IPS-20b (cell line): Measurements from ENCODE around the gene CLCN1.

ENCODE experiments used
- H3K27ac ChIP-seq: one replicate; pipeline ENCODE4 v1.5.1; 2013; ENCODE audit warnings: low read length
- H3K27me3 ChIP-seq: 2 replicates; pipeline ENCODE4 v1.6.1; 2013; ENCODE audit warnings: mild to moderate bottlenecking, low read length, inconsistent platforms; ENCODE audit not compliant: insufficient read depth
- H3K36me3 ChIP-seq: 2 replicates; pipeline ENCODE4 v1.6.1; 2013; ENCODE audit warnings: low read depth, mild to moderate bottlenecking, inconsistent platforms, low read length, moderate library complexity; ENCODE audit not compliant: insufficient read depth
- H3K4me1 ChIP-seq: 2 replicates; pipeline ENCODE4 v1.6.1; 2013; ENCODE audit warnings: mild to moderate bottlenecking, control low read depth, inconsistent platforms, low read length, moderate library complexity; ENCODE audit not compliant: insufficient read depth
- H3K4me3 ChIP-seq: 2 replicates; pipeline ENCODE4 v1.5.1; 2013; ENCODE audit warnings: mild to moderate bottlenecking, low read length, inconsistent platforms
- H3K9ac ChIP-seq: 2 replicates; pipeline ENCODE4 v1.6.1; 2013; ENCODE audit warnings: low read depth, mild to moderate bottlenecking, inconsistent platforms, low read length, moderate library complexity
- H3K9me3 ChIP-seq: 2 replicates; pipeline ENCODE4 v1.6.1; 2013; ENCODE audit warnings: mild to moderate bottlenecking, low read depth, low read length, inconsistent platforms; ENCODE audit not compliant: insufficient read depth

The CLCN1 gene

GRCh38 chr7:143358626-143359025 is 42.7 kb downstream of the CLCN1 start:
- H3K36me3 ChIP-seq = peaks cover 44% of the 10 kb centered on the region
- peaks cover 9% of the 10 kb centered on the region; the same call in 1 of the 2 replicates for H3K4me1 ChIP-seq

GRCh38 chr7:143359771-143360353 is 44.0 kb downstream of the CLCN1 start:
- no peak overlapping the region for H3K9ac ChIP-seq
- no peaks in the 10 kb centered on the region for H3K9me3 ChIP-seq
- H3K27ac ChIP-seq = no peak overlapping the region
- H3K27me3 ChIP-seq = peaks cover 29% of the 10 kb centered on the region
- H3K4me1 ChIP-seq = peaks cover 10% of the 10 kb centered on the region; the same call in 1 of the 2 replicates
- peaks cover 44% of the 10 kb centered on the region for H3K36me3 ChIP-seq
- no peak overlapping the region for H3K4me3 ChIP-seq

More at GRCh38 chr7:143358626-143359025, 42.7 kb downstream of the CLCN1 start:
- Histone ChIP-seq H3K27me3 (peaks cover 17% of the 10 kb centered on the region), H3K4me3 (no peak overlapping the region), H3K27ac (no peak overlapping the region), H3K9ac (no peak overlapping the region), H3K9me3 (no peaks in the 10 kb centered on the region)

- no peaks in the 10 kb centered on the region for H3K9me3 ChIP-seq
- no peak overlapping the region for H3K27ac ChIP-seq
- H3K27me3 ChIP-seq = peaks cover 36% of the 10 kb centered on the region
- peaks cover 10% of the 10 kb centered on the region; the same call in 1 of the 2 replicates for H3K4me1 ChIP-seq
- H3K9ac ChIP-seq = peak overlapping the region; percentile 68; the same call in 1 of the 2 replicates
- peak overlapping the region; percentile 80 for H3K4me3 ChIP-seq
- H3K36me3 ChIP-seq = peaks cover 37% of the 10 kb centered on the region
Measured at GRCh38 chr7:143360788-143361551, 45.1 kb downstream of the CLCN1 start.

- H3K4me3 ChIP-seq = peak overlapping the region; percentile 80
- peaks cover 10% of the 10 kb centered on the region; the same call in 1 of the 2 replicates for H3K4me1 ChIP-seq
- H3K27ac ChIP-seq = no peak overlapping the region
- H3K27me3 ChIP-seq = peaks cover 36% of the 10 kb centered on the region
- peaks cover 32% of the 10 kb centered on the region for H3K36me3 ChIP-seq
- no peaks in the 10 kb centered on the region for H3K9me3 ChIP-seq
- H3K9ac ChIP-seq = peak overlapping the region; percentile 68; the same call in 1 of the 2 replicates
Measured at GRCh38 chr7:143361552-143362130, 45.7 kb downstream of the CLCN1 start.

- Histone ChIP-seq H3K27ac (no peak within 1 kb of the TSS), H3K27me3 (peaks cover 36% of the 10 kb centered on the region), H3K9me3 (no peaks in the 10 kb centered on the region), H3K9ac (peak within 1 kb of the TSS; percentile 69; the same call in 1 of the 2 replicates), H3K36me3 (peaks cover 25% of the 10 kb centered on the region), H3K4me1 (peaks cover 10% of the 10 kb centered on the region; the same call in 1 of the 2 replicates), H3K4me3 (peak within 1 kb of the TSS; percentile 80)
Measured at GRCh38 chr7:143362131-143363015, 46.5 kb downstream of the CLCN1 start, which contains the start of gene FAM131B. Gene FAM131B (minus strand): TSS chr7:143362713. CDS start chr7:143362603, 110 bp downstream.

DNA sequence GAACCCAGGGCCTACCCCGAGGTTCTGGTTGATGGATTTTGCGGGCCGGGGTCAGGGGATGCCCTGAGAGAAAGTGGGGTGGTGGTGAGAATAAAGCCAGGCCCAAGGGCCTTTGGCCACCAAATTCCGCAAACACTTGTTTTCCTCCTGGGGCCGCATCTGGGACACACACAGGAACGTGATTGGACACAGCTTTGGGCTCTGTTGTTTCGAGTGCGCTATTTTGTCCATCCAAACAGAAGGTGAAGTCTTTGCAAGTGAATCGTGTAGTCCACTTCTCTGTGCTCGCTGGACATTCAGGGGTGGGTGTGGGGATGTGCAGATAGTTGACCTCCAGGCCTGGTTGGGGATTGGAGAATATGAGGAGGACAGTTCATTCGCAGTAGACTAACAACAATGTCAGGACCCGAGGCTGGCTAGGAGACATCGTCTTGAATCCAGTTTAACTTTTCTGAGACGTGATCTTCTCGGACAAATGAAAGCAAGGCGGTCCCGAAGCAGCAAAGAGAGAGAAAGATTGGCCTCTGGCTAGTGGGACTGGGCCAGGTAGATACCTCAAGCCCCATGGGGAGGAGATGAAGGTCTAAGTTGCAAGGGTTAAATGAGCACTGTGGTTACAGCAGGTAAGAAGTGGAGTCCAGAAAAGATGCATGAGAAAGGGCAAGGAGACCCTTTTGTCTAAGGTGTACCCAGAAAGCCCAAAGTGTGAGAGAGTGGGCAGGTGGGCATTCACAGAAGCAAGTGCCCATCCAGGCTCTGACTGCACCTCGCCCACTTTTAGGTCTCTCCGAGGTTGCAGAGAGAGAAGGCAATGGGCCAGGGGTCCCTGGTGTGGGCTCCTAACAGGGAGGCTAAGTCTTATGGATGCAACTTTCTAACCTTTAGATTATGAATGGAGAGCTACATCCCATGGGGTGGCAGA is 47.4 kb downstream of the CLCN1 start:
- Histone ChIP-seq H3K27me3 (peaks cover 36% of the 10 kb centered on the region), H3K4me3 (peak overlapping the region; percentile 76), H3K4me1 (peaks cover 10% of the 10 kb centered on the region; the same call in 1 of the 2 replicates), H3K9ac (peak overlapping the region; percentile 69; the same call in 1 of the 2 replicates), H3K36me3 (peaks cover 18% of the 10 kb centered on the region), H3K27ac (no peak overlapping the region), H3K9me3 (no peaks in the 10 kb centered on the region)

DNA sequence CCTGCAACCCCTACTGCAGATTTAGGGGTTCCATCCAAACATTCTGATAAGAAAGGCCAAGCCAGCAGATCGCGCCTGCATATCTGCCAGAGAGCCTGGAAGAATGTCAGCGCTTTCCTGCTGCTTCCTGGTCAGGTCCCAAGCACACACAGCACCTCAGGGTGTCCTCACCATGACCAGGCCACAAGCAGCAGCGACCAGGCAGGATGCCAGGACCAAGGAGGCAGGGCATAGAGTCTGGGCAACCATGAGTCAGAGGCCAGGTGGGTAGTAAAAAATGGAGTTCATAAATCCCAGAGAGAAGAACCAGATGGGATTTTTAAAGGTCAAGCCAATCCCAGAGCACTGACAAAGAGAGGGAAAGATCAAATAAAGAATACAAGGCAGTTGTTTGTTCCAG is 52.1 kb downstream of the CLCN1 start:
- no peaks in the 10 kb centered on the region for H3K9me3 ChIP-seq
- H3K27me3 ChIP-seq = peaks cover 26% of the 10 kb centered on the region
- H3K4me3 ChIP-seq = no peak overlapping the region
- H3K9ac ChIP-seq = no peak overlapping the region
- peaks cover 29% of the 10 kb centered on the region for H3K4me1 ChIP-seq
- H3K27ac ChIP-seq = no peak overlapping the region
- H3K36me3 ChIP-seq = no peaks in the 10 kb centered on the region

- peaks cover 26% of the 10 kb centered on the region for H3K4me1 ChIP-seq
- peaks cover 22% of the 10 kb centered on the region for H3K27me3 ChIP-seq
- no peaks in the 10 kb centered on the region for H3K9me3 ChIP-seq
- no peak overlapping the region for H3K4me3 ChIP-seq
- no peak overlapping the region for H3K27ac ChIP-seq
- no peak overlapping the region for H3K9ac ChIP-seq
- H3K36me3 ChIP-seq = no peaks in the 10 kb centered on the region
Measured at GRCh38 chr7:143368387-143368786, 52.5 kb downstream of the CLCN1 start.

GRCh38 chr7:143369678-143370651 is 54.1 kb downstream of the CLCN1 start:
- H3K4me3 ChIP-seq = peak overlapping the region; percentile 46; the same call in 1 of the 2 replicates
- H3K9ac ChIP-seq = peak overlapping the region; percentile 57; the same call in 1 of the 2 replicates
- H3K27ac ChIP-seq = no peak overlapping the region
- H3K9me3 ChIP-seq = no peaks in the 10 kb centered on the region
- peaks cover 25% of the 10 kb centered on the region for H3K4me1 ChIP-seq
- H3K27me3 ChIP-seq = peaks cover 6% of the 10 kb centered on the region; the same call in 1 of the 2 replicates
- H3K36me3 ChIP-seq = no peaks in the 10 kb centered on the region
